GM23338 (cell line): Measurements from ENCODE around the gene TRIO.

ENCODE experiments used
- CTCF ChIP-seq, 2 experiments: fragments of 200-600 bp in 1 of 2; sonication (generic) in 1 of 2; conservative IDR thresholded peaks; 2 replicates each; pipeline versions ENCODE4 v1.5.1 to v1.6.1; 2016 to 2017; ENCODE audit warnings: antibody characterized with exemption in 2 of 2, low read depth in 2 of 2, mild to moderate bottlenecking in 2 of 2, moderate library complexity in 1 of 2
- EZH2 ChIP-seq: fragments of 200-600 bp; sonication (generic); IDR thresholded peaks from one replicate; pipeline ENCODE4 v1.8.0; 2017; ENCODE audit warnings: antibody characterized with exemption, mild to moderate bottlenecking, low read depth; ENCODE audit not compliant: unreplicated experiment
- REST ChIP-seq: IDR thresholded peaks from one replicate; pipeline ENCODE4 v1.6.1; 2018; ENCODE audit warnings: antibody characterized with exemption; ENCODE audit not compliant: unreplicated experiment

GRCh38 chr5:14376789-14377188, 233.6 kb downstream of the TRIO start:
- TF ChIP-seq EZH2: no peak
- no peak for TF ChIP-seq CTCF (conservative IDR thresholded peaks at IDR 0.05; ENCODE audit: low read depth in 2 of 2)
- TF ChIP-seq REST: no peak
